ENCODE measurements around the gene CYSTM1. TPM values are rescaled to one million over a fixed set of nuclear protein-coding genes. Genes with fewer than 3 reads are reported as not detected.

The CYSTM1 gene
- polyA plus RNA-seq, 1 donor from 2014 or later: 6.6 TPM

GRCh38 chr5:140214831-140215230 lies 39.8 kb downstream of the CYSTM1 start:
- TF ChIP-seq, protein P1, sequence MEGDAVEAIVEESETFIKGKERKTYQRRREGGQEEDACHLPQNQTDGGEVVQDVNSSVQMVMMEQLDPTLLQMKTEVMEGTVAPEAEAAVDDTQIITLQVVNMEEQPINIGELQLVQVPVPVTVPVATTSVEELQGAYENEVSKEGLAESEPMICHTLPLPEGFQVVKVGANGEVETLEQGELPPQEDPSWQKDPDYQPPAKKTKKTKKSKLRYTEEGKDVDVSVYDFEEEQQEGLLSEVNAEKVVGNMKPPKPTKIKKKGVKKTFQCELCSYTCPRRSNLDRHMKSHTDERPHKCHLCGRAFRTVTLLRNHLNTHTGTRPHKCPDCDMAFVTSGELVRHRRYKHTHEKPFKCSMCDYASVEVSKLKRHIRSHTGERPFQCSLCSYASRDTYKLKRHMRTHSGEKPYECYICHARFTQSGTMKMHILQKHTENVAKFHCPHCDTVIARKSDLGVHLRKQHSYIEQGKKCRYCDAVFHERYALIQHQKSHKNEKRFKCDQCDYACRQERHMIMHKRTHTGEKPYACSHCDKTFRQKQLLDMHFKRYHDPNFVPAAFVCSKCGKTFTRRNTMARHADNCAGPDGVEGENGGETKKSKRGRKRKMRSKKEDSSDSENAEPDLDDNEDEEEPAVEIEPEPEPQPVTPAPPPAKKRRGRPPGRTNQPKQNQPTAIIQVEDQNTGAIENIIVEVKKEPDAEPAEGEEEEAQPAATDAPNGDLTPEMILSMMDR (IDR thresholded peaks at IDR 0.05; ENCODE audit: poor library complexity, severe bottlenecking): no peak
- TF ChIP-seq TAF1 (IDR thresholded peaks at IDR 0.05; ENCODE audit: low read depth) (no peak), SMC3 (conservative IDR thresholded peaks at IDR 0.05; ENCODE audit: poor library complexity) (no peak), MXI1 (conservative IDR thresholded peaks at IDR 0.05; ENCODE audit: poor library complexity, severe bottlenecking) (no peak), EZH2 (IDR thresholded peaks at IDR 0.05; ENCODE audit: borderline replicate concordance, insufficient read depth, low read length, poor library complexity, severe bottlenecking) (no peak), RAD21 (conservative IDR thresholded peaks at IDR 0.05) (no peak), EP300 (conservative IDR thresholded peaks at IDR 0.05; ENCODE audit: poor library complexity, severe bottlenecking) (no peak), POLR2AphosphoS5 (IDR thresholded peaks at IDR 0.05) (no peak)
- TF ChIP-seq, protein P2, sequence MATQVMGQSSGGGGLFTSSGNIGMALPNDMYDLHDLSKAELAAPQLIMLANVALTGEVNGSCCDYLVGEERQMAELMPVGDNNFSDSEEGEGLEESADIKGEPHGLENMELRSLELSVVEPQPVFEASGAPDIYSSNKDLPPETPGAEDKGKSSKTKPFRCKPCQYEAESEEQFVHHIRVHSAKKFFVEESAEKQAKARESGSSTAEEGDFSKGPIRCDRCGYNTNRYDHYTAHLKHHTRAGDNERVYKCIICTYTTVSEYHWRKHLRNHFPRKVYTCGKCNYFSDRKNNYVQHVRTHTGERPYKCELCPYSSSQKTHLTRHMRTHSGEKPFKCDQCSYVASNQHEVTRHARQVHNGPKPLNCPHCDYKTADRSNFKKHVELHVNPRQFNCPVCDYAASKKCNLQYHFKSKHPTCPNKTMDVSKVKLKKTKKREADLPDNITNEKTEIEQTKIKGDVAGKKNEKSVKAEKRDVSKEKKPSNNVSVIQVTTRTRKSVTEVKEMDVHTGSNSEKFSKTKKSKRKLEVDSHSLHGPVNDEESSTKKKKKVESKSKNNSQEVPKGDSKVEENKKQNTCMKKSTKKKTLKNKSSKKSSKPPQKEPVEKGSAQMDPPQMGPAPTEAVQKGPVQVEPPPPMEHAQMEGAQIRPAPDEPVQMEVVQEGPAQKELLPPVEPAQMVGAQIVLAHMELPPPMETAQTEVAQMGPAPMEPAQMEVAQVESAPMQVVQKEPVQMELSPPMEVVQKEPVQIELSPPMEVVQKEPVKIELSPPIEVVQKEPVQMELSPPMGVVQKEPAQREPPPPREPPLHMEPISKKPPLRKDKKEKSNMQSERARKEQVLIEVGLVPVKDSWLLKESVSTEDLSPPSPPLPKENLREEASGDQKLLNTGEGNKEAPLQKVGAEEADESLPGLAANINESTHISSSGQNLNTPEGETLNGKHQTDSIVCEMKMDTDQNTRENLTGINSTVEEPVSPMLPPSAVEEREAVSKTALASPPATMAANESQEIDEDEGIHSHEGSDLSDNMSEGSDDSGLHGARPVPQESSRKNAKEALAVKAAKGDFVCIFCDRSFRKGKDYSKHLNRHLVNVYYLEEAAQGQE (IDR thresholded peaks at IDR 0.05; ENCODE audit: borderline replicate concordance): no peak
- H3K27ac ChIP-seq (ENCODE audit: low read length): no peak overlapping the region

GRCh38 chr5:140215276-140215675 lies 40.3 kb downstream of the CYSTM1 start:
- no peaks in the 10 kb centered on the region for H4K20me1 ChIP-seq (ENCODE audit: insufficient read depth)
- no peaks in the 10 kb centered on the region for H3F3A ChIP-seq (ENCODE audit: insufficient read depth, low read length, poor library complexity, severe bottlenecking)
- no peak overlapping the region for H2AFZ ChIP-seq (ENCODE audit: low read depth, low read length)
- H3K4me2 ChIP-seq (ENCODE audit: low read length): no peak overlapping the region
- no peak overlapping the region for H3K9ac ChIP-seq (ENCODE audit: low read length)
- TF ChIP-seq SMC3 (conservative IDR thresholded peaks at IDR 0.05; ENCODE audit: poor library complexity) (no peak), MXI1 (conservative IDR thresholded peaks at IDR 0.05; ENCODE audit: poor library complexity, severe bottlenecking) (no peak), RAD21 (conservative IDR thresholded peaks at IDR 0.05) (no peak), POLR2AphosphoS5 (IDR thresholded peaks at IDR 0.05) (no peak), EP300 (conservative IDR thresholded peaks at IDR 0.05; ENCODE audit: poor library complexity, severe bottlenecking) (no peak), EZH2 (IDR thresholded peaks at IDR 0.05; ENCODE audit: borderline replicate concordance, insufficient read depth, low read length, poor library complexity, severe bottlenecking) (no peak), TAF1 (IDR thresholded peaks at IDR 0.05; ENCODE audit: low read depth) (no peak)
- TF ChIP-seq, protein P1 (IDR thresholded peaks at IDR 0.05; ENCODE audit: poor library complexity, severe bottlenecking): no peak
- TF ChIP-seq, protein P2 (IDR thresholded peaks at IDR 0.05; ENCODE audit: borderline replicate concordance): no peak
- no peaks in the 10 kb centered on the region for H3K79me2 ChIP-seq (replicated peaks; ENCODE audit: insufficient read depth, low read length)
- H3K27me3 ChIP-seq (ENCODE audit: insufficient read depth, low read depth, low read length): no peaks in the 10 kb centered on the region
- no peaks in the 10 kb centered on the region for H3K9me2 ChIP-seq (ENCODE audit: insufficient read depth, low read length)
- no peak overlapping the region for H3K27ac ChIP-seq (ENCODE audit: low read length)
- no peak overlapping the region for H3K4me3 ChIP-seq (ENCODE audit: low read length)
- no peaks in the 10 kb centered on the region for H3K36me3 ChIP-seq (ENCODE audit: insufficient read depth, low read length)
- H3K9me3 ChIP-seq (ENCODE audit: low read length): no peaks in the 10 kb centered on the region

More at GRCh38 chr5:140214831-140215230, 39.8 kb downstream of the CYSTM1 start:
- Histone ChIP-seq H3K36me3 (ENCODE audit: insufficient read depth, low read length) (no peaks in the 10 kb centered on the region), H3K27me3 (ENCODE audit: insufficient read depth, low read depth, low read length) (no peaks in the 10 kb centered on the region), H3K9me2 (ENCODE audit: insufficient read depth, low read length) (no peaks in the 10 kb centered on the region), H3K9ac (ENCODE audit: low read length) (no peak overlapping the region), H4K20me1 (ENCODE audit: insufficient read depth) (no peaks in the 10 kb centered on the region), H2AFZ (ENCODE audit: low read depth, low read length) (no peak overlapping the region), H3F3A (ENCODE audit: insufficient read depth, low read length, poor library complexity, severe bottlenecking) (no peaks in the 10 kb centered on the region), H3K79me2 (replicated peaks; ENCODE audit: insufficient read depth, low read length) (no peaks in the 10 kb centered on the region), H3K4me3 (ENCODE audit: low read length) (no peak overlapping the region), H3K4me2 (ENCODE audit: low read length) (no peak overlapping the region), H3K9me3 (ENCODE audit: low read length) (no peaks in the 10 kb centered on the region)

Measured in neural cell (in vitro differentiated cells).